Breast epithelium (tissue), 3 donors: ENCODE results near the gene PPP1R1C.

Experiments used
- CTCF ChIP-seq, 3 donors: fragments of 450-650 bp; IDR thresholded peaks; one replicate each; pipeline ENCODE4 v1.5.1; 2016 to 2017; ENCODE audit warnings: antibody characterized with exemption in 3 of 3, mild to moderate bottlenecking in 3 of 3, moderate library complexity in 3 of 3
- POLR2A ChIP-seq: fragments of 450-650 bp; IDR thresholded peaks from one replicate; pipeline ENCODE4 v1.6.1; 2016; ENCODE audit warnings: antibody characterized with exemption, mild to moderate bottlenecking, moderate library complexity
- POLR2AphosphoS5 ChIP-seq, 3 donors: sonication (generic); formaldehyde crosslinking; IDR thresholded peaks; one replicate each; pipeline ENCODE4 v1.6.1; 2017; ENCODE audit warnings: antibody characterized with exemption in 3 of 3

DNA sequence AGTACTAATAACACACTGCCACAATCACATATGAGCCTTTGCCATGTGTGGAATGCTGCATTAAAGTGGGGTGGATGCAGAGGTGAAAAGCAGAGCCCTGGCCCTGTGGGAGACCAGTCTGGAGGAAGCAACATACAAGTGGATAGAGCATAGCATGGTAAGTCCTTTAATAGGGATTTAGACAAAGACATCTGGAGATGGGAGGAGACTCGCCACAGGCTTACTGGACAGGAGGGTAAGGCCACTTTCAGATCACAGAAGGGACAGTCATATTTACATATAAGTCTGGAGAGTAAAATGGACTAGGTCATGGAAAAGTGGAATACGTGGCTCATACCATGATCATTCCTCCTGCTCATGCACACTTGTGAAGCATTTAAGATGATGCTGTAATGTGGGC, 84.3 kb downstream of the PPP1R1C start:
- TF ChIP-seq POLR2A, result no peak
- TF ChIP-seq CTCF (IDR thresholded peaks at IDR 0.05), result no peak
- no peak for TF ChIP-seq POLR2AphosphoS5 (IDR thresholded peaks at IDR 0.05)
